MM.1S (cell line): Measurements from ENCODE around the gene FMN1.

Experiments used
- DNase-seq: peaks from one replicate; pipeline ENCODE4 v3.0.0-alpha.2; 2015
- H2AFZ ChIP-seq: fragments of 300-600 bp; sonication (generic); 2 replicates; pipeline ENCODE4 v1.6.0; 2016; ENCODE audit warnings: antibody characterized with exemption, low read length
- H3F3A ChIP-seq: fragments of 300-600 bp; sonication (generic); 2 replicates; pipeline ENCODE4 v1.6.1; 2016; ENCODE audit warnings: mild to moderate bottlenecking, antibody characterized with exemption, low read length, moderate library complexity, mixed read lengths; ENCODE audit not compliant: insufficient read depth
- H3K27ac ChIP-seq: fragments of 300-600 bp; sonication (generic); 2 replicates; pipeline ENCODE4 v1.5.1; 2016; ENCODE audit warnings: mild to moderate bottlenecking, low read length
- H3K27me3 ChIP-seq: fragments of 300-600 bp; sonication (generic); replicated peaks from 2 replicates; pipeline ENCODE4 v1.6.0; 2016; ENCODE audit warnings: low read length; ENCODE audit not compliant: insufficient read depth
- H3K36me3 ChIP-seq: fragments of 300-600 bp; sonication (generic); replicated peaks from 2 replicates; pipeline ENCODE4 v1.6.1; 2016; ENCODE audit warnings: mild to moderate bottlenecking, low read length, mixed read lengths; ENCODE audit not compliant: insufficient read depth
- H3K4me1 ChIP-seq: fragments of 300-600 bp; sonication (generic); 2 replicates; pipeline ENCODE4 v1.6.1; 2016; ENCODE audit warnings: low read length, mixed read lengths
- H3K4me2 ChIP-seq: fragments of 300-600 bp; sonication (generic); 2 replicates; pipeline ENCODE4 v1.6.0; 2016; ENCODE audit warnings: low read depth, low read length
- H3K4me3 ChIP-seq: fragments of 300-600 bp; sonication (generic); 2 replicates; pipeline ENCODE4 v1.5.1; 2016; ENCODE audit warnings: low read length, mixed read lengths
- H3K79me2 ChIP-seq: fragments of 300-600 bp; sonication (generic); 2 replicates; pipeline ENCODE4 v1.6.1; 2016; ENCODE audit warnings: mixed run types, low read length, mixed read lengths
- H3K9ac ChIP-seq: fragments of 300-600 bp; sonication (generic); 2 replicates; pipeline ENCODE4 v1.6.1; 2016; ENCODE audit warnings: low read length, mixed read lengths
- H3K9me2 ChIP-seq: fragments of 300-600 bp; sonication (generic); replicated peaks from 2 replicates; pipeline ENCODE4 v1.6.1; 2016; ENCODE audit warnings: mild to moderate bottlenecking, low read length, mixed read lengths; ENCODE audit not compliant: insufficient read depth
- H3K9me3 ChIP-seq: fragments of 300-600 bp; sonication (generic); replicated peaks from 2 replicates; pipeline ENCODE4 v1.6.1; 2016; ENCODE audit warnings: mild to moderate bottlenecking, low read length, mixed read lengths; ENCODE audit not compliant: insufficient read depth
- H4K20me1 ChIP-seq: fragments of 300-600 bp; sonication (generic); 2 replicates; pipeline ENCODE4 v1.6.1; 2016; ENCODE audit warnings: mild to moderate bottlenecking, low read length, moderate library complexity, mixed read lengths; ENCODE audit not compliant: insufficient read depth
- EZH2 ChIP-seq: fragments of 300-600 bp; sonication (generic); optimal IDR thresholded peaks from 2 replicates; pipeline ENCODE3; 2017; ENCODE audit warnings: low read depth, mild to moderate bottlenecking, antibody characterized with exemption, low read length, mixed read lengths
- EZH2phosphoT487 ChIP-seq: fragments of 300-600 bp; sonication (generic); IDR thresholded peaks from 2 replicates; pipeline ENCODE4 v1.6.1; 2018; ENCODE audit warnings: antibody characterized with exemption, low read length
- TF ChIP-seq, protein P1 (sequence below): fragments of 300-600 bp; sonication (generic); IDR thresholded peaks from 2 replicates; pipeline ENCODE4 v1.5.1; 2016; ENCODE audit warnings: antibody characterized with exemption, low read length, mixed read lengths

Gene FMN1

DNA sequence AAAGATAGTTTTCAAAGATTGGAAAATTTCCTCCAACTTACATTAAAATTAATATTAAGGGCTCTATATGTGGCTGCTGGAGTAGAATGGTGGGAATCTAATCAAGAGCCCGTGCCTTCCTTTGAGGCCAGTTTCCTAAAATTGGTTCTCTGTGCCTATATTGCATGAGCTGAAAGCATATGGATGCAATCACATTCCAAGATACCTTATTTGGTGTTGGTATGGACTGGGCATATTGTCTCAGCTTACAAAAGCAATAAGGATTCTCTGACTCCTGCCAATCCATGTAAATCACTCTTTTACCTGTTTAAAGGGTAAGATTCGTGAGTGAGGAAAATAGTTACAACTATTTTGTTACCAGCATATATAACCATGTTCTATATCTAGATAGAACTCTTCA, 365.1 kb downstream of the FMN1 start:
- Histone ChIP-seq H3K9me2 (no peaks in the 10 kb centered on the region), H3K9ac (no peak overlapping the region), H3K27ac (no peak overlapping the region), H2AFZ (no peak overlapping the region), H3K4me3 (no peak overlapping the region), H3K79me2 (no peaks in the 10 kb centered on the region), H3K4me2 (no peak overlapping the region), H3K4me1 (no peaks in the 10 kb centered on the region), H3F3A (no peaks in the 10 kb centered on the region), H3K36me3 (no peaks in the 10 kb centered on the region), H3K9me3 (no peaks in the 10 kb centered on the region), H4K20me1 (no peaks in the 10 kb centered on the region), H3K27me3 (no peaks in the 10 kb centered on the region)
- TF ChIP-seq EZH2phosphoT487 = no peak
- TF ChIP-seq, protein P1, sequence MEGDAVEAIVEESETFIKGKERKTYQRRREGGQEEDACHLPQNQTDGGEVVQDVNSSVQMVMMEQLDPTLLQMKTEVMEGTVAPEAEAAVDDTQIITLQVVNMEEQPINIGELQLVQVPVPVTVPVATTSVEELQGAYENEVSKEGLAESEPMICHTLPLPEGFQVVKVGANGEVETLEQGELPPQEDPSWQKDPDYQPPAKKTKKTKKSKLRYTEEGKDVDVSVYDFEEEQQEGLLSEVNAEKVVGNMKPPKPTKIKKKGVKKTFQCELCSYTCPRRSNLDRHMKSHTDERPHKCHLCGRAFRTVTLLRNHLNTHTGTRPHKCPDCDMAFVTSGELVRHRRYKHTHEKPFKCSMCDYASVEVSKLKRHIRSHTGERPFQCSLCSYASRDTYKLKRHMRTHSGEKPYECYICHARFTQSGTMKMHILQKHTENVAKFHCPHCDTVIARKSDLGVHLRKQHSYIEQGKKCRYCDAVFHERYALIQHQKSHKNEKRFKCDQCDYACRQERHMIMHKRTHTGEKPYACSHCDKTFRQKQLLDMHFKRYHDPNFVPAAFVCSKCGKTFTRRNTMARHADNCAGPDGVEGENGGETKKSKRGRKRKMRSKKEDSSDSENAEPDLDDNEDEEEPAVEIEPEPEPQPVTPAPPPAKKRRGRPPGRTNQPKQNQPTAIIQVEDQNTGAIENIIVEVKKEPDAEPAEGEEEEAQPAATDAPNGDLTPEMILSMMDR = no peak
- no peak for TF ChIP-seq EZH2
- DNase-seq = no peak

DNA sequence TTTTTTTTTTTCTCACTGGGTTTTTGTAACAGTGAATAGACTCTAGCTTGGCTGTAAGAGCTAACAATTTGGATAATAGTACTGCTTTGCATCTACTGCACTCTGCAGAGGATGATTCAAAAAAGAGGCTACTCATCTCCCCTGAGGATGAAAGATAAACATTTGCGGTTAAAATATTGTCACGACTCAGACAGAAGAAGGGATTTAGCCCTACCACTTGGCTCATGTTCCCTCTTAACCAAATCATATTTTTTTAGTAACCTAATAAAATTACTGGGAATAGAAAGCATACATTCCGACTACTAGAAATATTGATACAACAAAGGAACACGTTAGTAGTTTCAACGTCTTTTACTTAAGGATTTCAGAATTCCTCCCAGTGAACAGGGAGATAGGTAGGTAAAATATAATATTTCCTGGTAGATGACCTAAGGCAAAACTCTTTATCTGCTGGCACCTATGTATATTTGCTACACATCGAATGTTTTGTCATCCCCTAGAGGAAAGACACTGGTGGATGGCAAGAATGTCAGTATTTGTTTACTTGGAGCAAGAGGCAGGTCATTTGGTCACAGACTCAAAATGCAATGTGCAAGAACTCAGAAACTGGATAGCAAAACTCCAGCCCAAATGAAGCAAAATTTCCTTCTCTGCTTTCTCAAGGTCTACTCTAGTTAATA, 365.9 kb downstream of the FMN1 start:
- Histone ChIP-seq H3K27ac (no peak overlapping the region), H3K27me3 (no peaks in the 10 kb centered on the region), H3K9me2 (no peaks in the 10 kb centered on the region), H2AFZ (no peak overlapping the region), H3K9me3 (no peaks in the 10 kb centered on the region), H3K4me3 (no peak overlapping the region), H3F3A (no peaks in the 10 kb centered on the region), H3K9ac (no peak overlapping the region), H4K20me1 (no peaks in the 10 kb centered on the region), H3K79me2 (no peaks in the 10 kb centered on the region), H3K4me2 (no peak overlapping the region), H3K4me1 (no peaks in the 10 kb centered on the region), H3K36me3 (no peaks in the 10 kb centered on the region)
- TF ChIP-seq EZH2phosphoT487 = no peak
- no peak for TF ChIP-seq EZH2
- TF ChIP-seq, protein P1 = no peak
- no peak for DNase-seq

DNA sequence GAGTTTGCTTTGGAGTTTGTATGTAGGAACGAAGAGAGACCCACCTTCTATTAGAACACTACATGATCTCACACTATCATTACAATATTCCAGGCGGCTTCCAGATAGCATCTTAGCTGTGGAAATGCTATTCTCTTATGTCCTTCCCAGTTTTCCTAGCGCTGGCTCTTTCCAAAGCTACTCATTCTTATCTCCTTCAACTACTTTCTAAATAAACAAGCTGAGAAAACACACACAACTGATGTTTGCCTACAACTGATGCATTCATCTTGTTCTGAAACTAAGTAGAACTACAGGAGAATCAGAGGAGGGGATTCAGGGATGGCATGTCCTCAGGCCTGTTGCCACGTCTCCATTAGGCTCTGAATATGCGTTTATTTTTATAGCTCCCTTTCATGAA, 367.8 kb downstream of the FMN1 start:
- Histone ChIP-seq H3K9me2 (no peaks in the 10 kb centered on the region), H3K27ac (no peak overlapping the region), H3K9me3 (no peaks in the 10 kb centered on the region), H3F3A (no peaks in the 10 kb centered on the region), H3K9ac (no peak overlapping the region), H3K4me2 (no peak overlapping the region), H3K79me2 (no peaks in the 10 kb centered on the region), H3K4me1 (no peaks in the 10 kb centered on the region), H4K20me1 (no peaks in the 10 kb centered on the region), H3K4me3 (no peak overlapping the region), H3K27me3 (no peaks in the 10 kb centered on the region), H3K36me3 (no peaks in the 10 kb centered on the region), H2AFZ (no peak overlapping the region)
- no peak for DNase-seq
- no peak for TF ChIP-seq EZH2phosphoT487
- TF ChIP-seq, protein P1 = no peak
- no peak for TF ChIP-seq EZH2
